Measurements from ENCODE around the gene SYNM.
A peak's percentile ranks its signal among the peaks of the same experiment; 100 is the strongest.
"Not testable (repeated sequence)": the region's sequence is repeated elsewhere in the genome, so short reads cannot be mapped to it uniquely, and the experiment has no call there.

The SYNM gene, protein sequence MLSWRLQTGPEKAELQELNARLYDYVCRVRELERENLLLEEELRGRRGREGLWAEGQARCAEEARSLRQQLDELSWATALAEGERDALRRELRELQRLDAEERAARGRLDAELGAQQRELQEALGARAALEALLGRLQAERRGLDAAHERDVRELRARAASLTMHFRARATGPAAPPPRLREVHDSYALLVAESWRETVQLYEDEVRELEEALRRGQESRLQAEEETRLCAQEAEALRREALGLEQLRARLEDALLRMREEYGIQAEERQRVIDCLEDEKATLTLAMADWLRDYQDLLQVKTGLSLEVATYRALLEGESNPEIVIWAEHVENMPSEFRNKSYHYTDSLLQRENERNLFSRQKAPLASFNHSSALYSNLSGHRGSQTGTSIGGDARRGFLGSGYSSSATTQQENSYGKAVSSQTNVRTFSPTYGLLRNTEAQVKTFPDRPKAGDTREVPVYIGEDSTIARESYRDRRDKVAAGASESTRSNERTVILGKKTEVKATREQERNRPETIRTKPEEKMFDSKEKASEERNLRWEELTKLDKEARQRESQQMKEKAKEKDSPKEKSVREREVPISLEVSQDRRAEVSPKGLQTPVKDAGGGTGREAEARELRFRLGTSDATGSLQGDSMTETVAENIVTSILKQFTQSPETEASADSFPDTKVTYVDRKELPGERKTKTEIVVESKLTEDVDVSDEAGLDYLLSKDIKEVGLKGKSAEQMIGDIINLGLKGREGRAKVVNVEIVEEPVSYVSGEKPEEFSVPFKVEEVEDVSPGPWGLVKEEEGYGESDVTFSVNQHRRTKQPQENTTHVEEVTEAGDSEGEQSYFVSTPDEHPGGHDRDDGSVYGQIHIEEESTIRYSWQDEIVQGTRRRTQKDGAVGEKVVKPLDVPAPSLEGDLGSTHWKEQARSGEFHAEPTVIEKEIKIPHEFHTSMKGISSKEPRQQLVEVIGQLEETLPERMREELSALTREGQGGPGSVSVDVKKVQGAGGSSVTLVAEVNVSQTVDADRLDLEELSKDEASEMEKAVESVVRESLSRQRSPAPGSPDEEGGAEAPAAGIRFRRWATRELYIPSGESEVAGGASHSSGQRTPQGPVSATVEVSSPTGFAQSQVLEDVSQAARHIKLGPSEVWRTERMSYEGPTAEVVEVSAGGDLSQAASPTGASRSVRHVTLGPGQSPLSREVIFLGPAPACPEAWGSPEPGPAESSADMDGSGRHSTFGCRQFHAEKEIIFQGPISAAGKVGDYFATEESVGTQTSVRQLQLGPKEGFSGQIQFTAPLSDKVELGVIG (N-terminal part only)

DNA sequence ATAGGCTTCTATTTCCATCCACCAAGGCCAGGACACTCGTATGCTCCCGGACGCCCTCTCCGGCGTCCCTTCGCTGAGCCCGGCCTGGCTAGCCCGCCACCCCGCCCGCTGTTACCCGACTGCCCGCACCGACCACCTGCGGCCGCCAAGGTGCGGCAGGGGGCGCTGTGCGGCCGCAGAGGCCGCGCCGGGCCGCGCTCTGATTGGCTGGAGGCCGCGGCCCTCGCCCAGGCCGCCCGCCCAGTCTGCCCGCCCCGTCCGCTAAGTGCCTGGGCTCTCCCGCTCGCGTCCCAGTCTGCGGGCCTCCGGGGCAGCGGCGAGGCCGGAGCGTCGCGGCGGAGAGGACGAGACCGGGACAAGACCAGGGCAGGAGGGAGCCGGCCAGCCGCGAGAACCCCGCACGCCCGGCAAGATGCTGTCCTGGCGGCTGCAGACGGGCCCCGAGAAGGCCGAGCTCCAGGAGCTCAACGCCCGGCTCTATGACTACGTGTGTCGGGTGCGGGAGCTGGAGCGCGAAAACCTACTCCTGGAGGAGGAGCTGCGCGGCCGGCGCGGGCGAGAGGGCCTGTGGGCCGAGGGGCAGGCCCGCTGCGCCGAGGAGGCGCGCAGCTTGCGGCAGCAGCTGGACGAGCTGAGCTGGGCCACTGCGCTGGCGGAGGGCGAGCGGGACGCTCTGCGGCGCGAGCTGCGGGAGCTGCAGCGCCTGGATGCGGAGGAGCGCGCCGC lies at the start of gene SYNM:
TSS of gene SYNM (plus strand) at position 293 of the 726 bp plus-strand sequence. CDS start at position 413, 120 bp downstream.
- Histone ChIP-seq H3K9me3 (ENCODE audit: control insufficient read depth in 1 of 2, low read length in 2 of 2) (no peaks in the 10 kb centered on the region), H3K4me3 (ENCODE audit: low read depth in 1 of 2, low read length in 2 of 2) (peak within 1 kb of the TSS; percentile 83 to 88), H3K36me3 (ENCODE audit: control insufficient read depth in 1 of 2, insufficient read depth in 2 of 2, low read length in 2 of 2) (peaks cover 0 to 10% of the 10 kb centered on the region in 2 donors), H3K27me3 (ENCODE audit: low read depth, low read length) (peaks cover 12% of the 10 kb centered on the region), H3K27ac (ENCODE audit: low read length) (peak within 1 kb of the TSS; percentile 51), H3K4me1 (ENCODE audit: control insufficient read depth in 1 of 2, insufficient read depth in 2 of 2, low read length in 2 of 2) (peaks cover 3 to 10% of the 10 kb centered on the region in 2 donors)

DNA sequence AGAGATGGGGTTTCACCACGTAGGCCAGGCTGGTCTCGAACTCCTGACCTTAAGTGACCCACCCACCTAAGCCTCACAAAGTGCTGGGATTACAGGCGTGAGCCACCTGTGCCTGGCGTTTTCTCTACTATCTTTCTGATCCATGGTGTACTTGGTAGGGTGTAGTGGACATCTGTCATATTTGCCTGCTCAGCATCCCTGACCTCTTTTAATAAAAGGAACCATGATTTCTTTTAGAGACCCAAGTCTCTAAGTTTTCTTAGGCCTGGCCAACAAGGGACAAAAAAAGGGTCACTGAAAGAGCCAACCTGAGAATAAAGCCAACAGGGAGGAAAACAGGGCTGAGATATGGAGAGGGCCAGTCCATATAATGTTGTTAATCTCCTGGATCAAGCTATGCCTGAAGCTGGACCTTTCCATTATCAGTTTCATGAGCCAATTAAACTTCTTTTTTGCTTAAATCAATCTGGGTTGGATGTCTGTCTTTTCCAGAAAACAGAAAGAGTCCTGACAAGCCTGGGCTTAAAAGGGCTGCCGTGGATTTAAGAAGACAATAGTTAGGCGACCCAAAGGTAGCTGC lies 49.2 kb upstream of the SYNM start:
- Histone ChIP-seq H3K9me3 (ENCODE audit: control insufficient read depth in 1 of 2, low read length in 2 of 2) (no peaks in the 10 kb centered on the region), H3K27me3 (ENCODE audit: low read depth, low read length) (peaks cover 4% of the 10 kb centered on the region), H3K4me1 (ENCODE audit: control insufficient read depth in 1 of 2, insufficient read depth in 2 of 2, low read length in 2 of 2) (no peaks in the 10 kb centered on the region), H3K27ac (ENCODE audit: low read length) (no peak overlapping the region), H3K36me3 (ENCODE audit: control insufficient read depth in 1 of 2, insufficient read depth in 2 of 2, low read length in 2 of 2) (no peaks in the 10 kb centered on the region), H3K4me3 (ENCODE audit: low read depth in 1 of 2, low read length in 2 of 2) (no peak overlapping the region)

DNA sequence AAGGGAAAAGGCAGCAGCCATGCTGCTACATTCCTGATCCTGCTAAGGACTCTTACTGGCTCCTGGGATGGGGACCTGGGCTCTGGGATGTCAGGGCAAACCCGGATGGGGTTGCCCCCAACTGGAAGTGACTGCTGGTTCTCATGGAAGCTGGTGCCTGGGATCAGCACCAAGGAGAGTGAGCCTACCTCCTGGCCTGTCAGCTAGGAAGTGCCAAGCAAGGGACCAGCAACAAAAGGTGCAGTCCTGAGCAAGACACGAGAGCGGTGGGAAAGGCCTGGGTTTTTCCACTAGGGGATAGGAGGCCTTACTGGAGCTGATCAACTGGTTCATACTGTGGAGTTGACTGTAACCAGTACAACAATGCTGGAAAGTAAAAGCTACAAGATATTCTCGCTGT lies 47.9 kb upstream of the SYNM start:
- Histone ChIP-seq H3K36me3 (ENCODE audit: control insufficient read depth in 1 of 2, insufficient read depth in 2 of 2, low read length in 2 of 2) (no peaks in the 10 kb centered on the region), H3K4me3 (ENCODE audit: low read depth in 1 of 2, low read length in 2 of 2) (no peak overlapping the region), H3K27me3 (ENCODE audit: low read depth, low read length) (peaks cover 4% of the 10 kb centered on the region), H3K4me1 (ENCODE audit: control insufficient read depth in 1 of 2, insufficient read depth in 2 of 2, low read length in 2 of 2) (no peaks in the 10 kb centered on the region), H3K9me3 (ENCODE audit: control insufficient read depth in 1 of 2, low read length in 2 of 2) (no peaks in the 10 kb centered on the region), H3K27ac (ENCODE audit: low read length) (no peak overlapping the region)

DNA sequence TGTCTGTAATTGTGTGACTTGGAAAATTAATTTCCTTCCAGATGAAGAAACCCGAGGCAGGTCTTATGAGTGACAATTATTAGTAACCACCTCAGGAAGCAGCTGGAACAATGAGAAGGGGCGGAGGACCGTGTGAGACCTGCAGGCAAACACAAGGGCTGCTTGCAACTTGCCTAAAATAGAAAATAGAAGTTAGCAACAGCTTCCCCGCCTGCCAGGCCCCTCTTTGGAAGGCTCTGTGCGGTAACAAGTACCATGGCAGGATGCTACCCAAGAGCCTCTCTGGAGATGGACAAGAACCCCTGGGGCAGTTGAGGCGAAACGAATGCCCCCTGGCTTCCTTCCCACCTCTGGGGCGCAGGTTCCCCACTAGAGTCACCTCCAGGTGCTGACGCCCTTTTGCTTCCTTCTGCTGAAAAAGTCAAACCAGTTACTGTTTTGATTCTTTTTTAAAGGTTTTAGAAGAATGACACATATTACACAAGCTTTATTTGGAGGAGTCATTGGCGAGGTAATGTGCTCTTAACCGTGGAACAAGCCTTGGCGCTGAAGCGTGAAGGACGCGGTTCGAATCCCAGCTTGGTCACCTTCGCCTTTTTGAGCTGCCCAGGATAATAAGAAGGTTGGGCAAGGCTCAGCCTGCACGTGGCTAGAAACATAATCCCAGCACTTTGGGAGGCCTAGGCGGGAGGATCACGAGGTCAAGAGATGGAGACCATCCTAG lies 47.0 kb upstream of the SYNM start:
- Histone ChIP-seq H3K4me1 (ENCODE audit: control insufficient read depth in 1 of 2, insufficient read depth in 2 of 2, low read length in 2 of 2) (no peaks in the 10 kb centered on the region), H3K36me3 (ENCODE audit: control insufficient read depth in 1 of 2, insufficient read depth in 2 of 2, low read length in 2 of 2) (no peaks in the 10 kb centered on the region), H3K27me3 (ENCODE audit: low read depth, low read length) (peaks cover 4% of the 10 kb centered on the region), H3K27ac (ENCODE audit: low read length) (no peak overlapping the region), H3K4me3 (ENCODE audit: low read depth in 1 of 2, low read length in 2 of 2) (peak overlapping the region in 1 of 2 donors; percentile 41), H3K9me3 (ENCODE audit: control insufficient read depth in 1 of 2, low read length in 2 of 2) (no peaks in the 10 kb centered on the region)

DNA sequence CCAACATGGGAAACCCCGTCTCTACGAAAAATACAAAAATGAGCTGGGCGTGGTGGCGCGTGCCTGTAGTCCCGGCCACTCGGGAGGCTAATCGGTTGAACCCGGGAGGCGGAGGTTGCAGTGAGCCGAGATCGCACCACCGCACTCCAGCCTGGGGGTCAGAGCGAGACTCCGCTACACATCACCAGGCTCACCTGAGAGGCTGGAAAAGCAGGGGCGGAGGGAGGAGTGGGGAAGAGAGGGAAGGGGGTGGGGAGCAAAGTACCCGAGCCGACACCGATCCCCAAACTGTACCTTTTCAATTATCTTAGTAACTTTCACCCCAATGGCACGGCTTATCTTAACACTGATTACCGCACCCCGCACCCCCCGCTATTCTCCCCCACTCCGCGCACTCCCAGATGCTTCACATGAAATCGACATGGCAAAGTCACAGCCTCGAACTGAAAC lies 46.4 kb upstream of the SYNM start:
- Histone ChIP-seq H3K27ac (ENCODE audit: low read length) (no peak overlapping the region), H3K36me3 (ENCODE audit: control insufficient read depth in 1 of 2, insufficient read depth in 2 of 2, low read length in 2 of 2) (no peaks in the 10 kb centered on the region), H3K4me1 (ENCODE audit: control insufficient read depth in 1 of 2, insufficient read depth in 2 of 2, low read length in 2 of 2) (no peaks in the 10 kb centered on the region), H3K9me3 (ENCODE audit: control insufficient read depth in 1 of 2, low read length in 2 of 2) (no peaks in the 10 kb centered on the region), H3K27me3 (ENCODE audit: low read depth, low read length) (peaks cover 4% of the 10 kb centered on the region), H3K4me3 (ENCODE audit: low read depth in 1 of 2, low read length in 2 of 2) (peak overlapping the region in 1 of 2 donors; percentile 41)

DNA sequence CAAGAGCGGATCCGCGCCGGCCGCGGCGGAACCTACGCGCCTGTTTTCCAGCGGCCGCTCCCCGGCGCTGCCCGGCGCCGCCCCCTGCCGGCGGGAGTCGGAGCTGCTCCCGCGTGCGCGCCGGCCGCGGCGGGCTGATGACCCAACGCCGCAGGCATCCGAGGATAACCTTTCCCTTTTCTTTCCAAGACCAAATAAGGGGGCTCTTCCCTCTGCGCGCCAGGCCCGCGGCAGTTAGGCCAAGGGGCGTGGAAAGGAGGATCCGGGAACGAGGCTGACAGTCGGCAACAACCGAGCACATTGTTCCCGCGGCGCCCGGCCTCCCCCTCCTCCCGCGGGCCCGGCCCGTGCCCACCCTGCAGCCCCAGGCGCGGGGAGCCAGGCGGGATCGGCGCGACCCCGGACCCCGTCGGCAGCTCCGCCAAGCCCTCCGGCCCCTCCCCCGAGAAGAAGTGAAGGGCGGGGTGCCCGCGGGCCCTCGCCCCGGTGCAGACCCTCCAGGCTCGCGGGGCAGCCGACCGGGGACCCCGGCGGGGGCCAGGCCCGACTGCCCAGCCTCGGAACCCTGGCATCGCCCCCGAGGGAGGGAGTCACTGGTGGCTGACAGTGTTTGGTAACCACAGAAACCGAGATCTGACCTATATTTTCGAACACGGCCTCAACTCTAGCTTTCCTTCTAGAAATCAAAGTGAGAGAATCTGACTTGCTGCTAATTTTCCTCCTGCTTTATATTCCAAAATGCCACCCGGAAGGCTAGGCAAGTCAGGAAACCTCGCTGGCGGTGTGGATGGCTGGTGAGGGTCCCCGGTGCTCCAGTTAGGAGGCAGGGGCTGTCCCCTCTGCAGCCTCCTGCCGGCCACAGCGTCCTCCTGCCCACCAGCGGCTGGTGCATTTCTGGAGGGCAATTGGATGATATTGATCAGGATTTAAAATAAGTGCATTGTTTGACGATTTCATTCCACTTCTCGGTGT lies 45.6 kb upstream of the SYNM start:
- peak overlapping the region; percentile 86 for H3K27ac ChIP-seq (ENCODE audit: low read length)
- H3K9me3 ChIP-seq (ENCODE audit: control insufficient read depth in 1 of 2, low read length in 2 of 2), result no peaks in the 10 kb centered on the region

DNA sequence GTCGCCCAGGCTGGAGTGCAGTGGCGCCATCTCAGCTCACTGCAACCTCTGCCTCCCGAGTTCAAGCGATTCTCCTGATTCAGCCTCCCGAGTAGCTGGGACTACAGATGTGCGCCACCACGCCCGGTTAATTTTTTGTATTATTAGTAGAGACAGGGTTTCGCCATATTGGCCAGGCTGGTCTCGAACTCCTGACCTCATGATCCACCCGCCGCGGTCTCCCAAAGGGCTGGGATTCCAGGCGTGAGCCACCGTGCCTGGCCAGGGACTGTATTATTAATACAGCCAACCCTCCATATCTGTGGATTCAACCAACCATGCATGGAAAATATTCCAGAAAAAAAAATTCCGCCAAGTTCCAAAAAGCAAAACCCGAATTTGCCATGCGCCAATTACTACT lies 44.7 kb upstream of the SYNM start:
- not testable (repeated sequence) for H3K27ac ChIP-seq (ENCODE audit: low read length)

More for the DNA sequence above, 45.6 kb upstream of the SYNM start:
- Histone ChIP-seq H3K36me3 (ENCODE audit: control insufficient read depth in 1 of 2, insufficient read depth in 2 of 2, low read length in 2 of 2) (no peaks in the 10 kb centered on the region), H3K4me3 (ENCODE audit: low read depth in 1 of 2, low read length in 2 of 2) (peak overlapping the region; percentile 38 to 57), H3K27me3 (ENCODE audit: low read depth, low read length) (peaks cover 4% of the 10 kb centered on the region), H3K4me1 (ENCODE audit: control insufficient read depth in 1 of 2, insufficient read depth in 2 of 2, low read length in 2 of 2) (no peaks in the 10 kb centered on the region)

DNA sequence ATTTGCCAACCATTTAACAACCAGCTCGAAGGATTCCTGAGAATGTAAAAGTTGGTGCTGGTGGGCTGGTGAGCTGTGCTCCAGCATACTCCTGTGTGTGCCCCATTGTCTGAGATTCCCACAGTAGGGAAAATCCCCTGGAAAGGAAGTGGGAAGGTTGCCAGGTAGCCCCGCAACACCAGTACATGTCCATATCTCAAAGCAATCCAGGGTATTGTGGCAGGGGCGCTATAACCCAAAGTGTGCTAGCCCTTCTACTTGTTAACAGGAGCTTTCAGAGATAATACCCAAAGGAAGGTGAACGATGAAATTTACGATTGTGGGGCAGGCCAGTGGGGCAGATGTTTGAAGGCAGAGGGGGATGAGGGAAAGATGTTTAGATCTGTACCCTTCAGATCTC lies 42.7 kb upstream of the SYNM start:
- H3K36me3 ChIP-seq (ENCODE audit: control insufficient read depth in 1 of 2, insufficient read depth in 2 of 2, low read length in 2 of 2), result no peaks in the 10 kb centered on the region
- peaks cover 4% of the 10 kb centered on the region for H3K27me3 ChIP-seq (ENCODE audit: low read depth, low read length)
- H3K27ac ChIP-seq (ENCODE audit: low read length), result no peak overlapping the region

More for the DNA sequence above, 44.7 kb upstream of the SYNM start:
- not testable (repeated sequence) for H3K36me3 ChIP-seq (ENCODE audit: control insufficient read depth in 1 of 2, insufficient read depth in 2 of 2, low read length in 2 of 2); H3K9me3 ChIP-seq (ENCODE audit: control insufficient read depth in 1 of 2, low read length in 2 of 2); H3K27me3 ChIP-seq (ENCODE audit: low read depth, low read length); H3K4me1 ChIP-seq (ENCODE audit: control insufficient read depth in 1 of 2, insufficient read depth in 2 of 2, low read length in 2 of 2); H3K4me3 ChIP-seq (ENCODE audit: low read depth in 1 of 2, low read length in 2 of 2)

DNA sequence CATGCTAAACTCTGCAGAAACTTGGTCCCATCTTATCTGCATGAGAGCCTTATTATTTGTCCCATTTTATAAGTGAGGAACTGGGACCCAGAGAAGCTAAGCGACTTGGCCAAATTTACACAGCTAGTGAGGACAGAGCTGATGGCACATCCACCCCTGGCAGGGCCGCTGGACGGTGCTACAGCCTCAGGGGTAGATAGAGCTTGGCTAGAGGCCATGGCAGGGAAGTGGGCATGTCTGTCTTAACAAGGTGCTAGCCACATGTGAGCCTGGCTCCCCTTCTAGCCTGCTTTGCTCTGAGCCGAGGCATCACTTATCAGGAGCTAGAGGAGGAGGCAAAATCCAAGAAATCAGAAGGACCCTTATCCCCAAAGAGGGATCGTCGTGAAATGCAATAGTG lies 36.7 kb upstream of the SYNM start:
- Histone ChIP-seq H3K9me3 (ENCODE audit: control insufficient read depth in 1 of 2, low read length in 2 of 2) (no peaks in the 10 kb centered on the region), H3K27ac (ENCODE audit: low read length) (no peak overlapping the region), H3K36me3 (ENCODE audit: control insufficient read depth in 1 of 2, insufficient read depth in 2 of 2, low read length in 2 of 2) (no peaks in the 10 kb centered on the region), H3K27me3 (ENCODE audit: low read depth, low read length) (no peaks in the 10 kb centered on the region), H3K4me1 (ENCODE audit: control insufficient read depth in 1 of 2, insufficient read depth in 2 of 2, low read length in 2 of 2) (no peaks in the 10 kb centered on the region), H3K4me3 (ENCODE audit: low read depth in 1 of 2, low read length in 2 of 2) (no peak overlapping the region)

More for the DNA sequence above, 42.7 kb upstream of the SYNM start:
- Histone ChIP-seq H3K9me3 (ENCODE audit: control insufficient read depth in 1 of 2, low read length in 2 of 2) (no peaks in the 10 kb centered on the region), H3K4me3 (ENCODE audit: low read depth in 1 of 2, low read length in 2 of 2) (no peak overlapping the region), H3K4me1 (ENCODE audit: control insufficient read depth in 1 of 2, insufficient read depth in 2 of 2, low read length in 2 of 2) (no peaks in the 10 kb centered on the region)
